T-helper 22 cell (primary cell): Measurements from ENCODE around the gene MGST2.

Source experiments
- DNase-seq: peaks from one replicate; pipeline ENCODE4 v3.0.0-alpha.2; 2020; ENCODE audit warnings: low read depth

The MGST2 gene

DNA sequence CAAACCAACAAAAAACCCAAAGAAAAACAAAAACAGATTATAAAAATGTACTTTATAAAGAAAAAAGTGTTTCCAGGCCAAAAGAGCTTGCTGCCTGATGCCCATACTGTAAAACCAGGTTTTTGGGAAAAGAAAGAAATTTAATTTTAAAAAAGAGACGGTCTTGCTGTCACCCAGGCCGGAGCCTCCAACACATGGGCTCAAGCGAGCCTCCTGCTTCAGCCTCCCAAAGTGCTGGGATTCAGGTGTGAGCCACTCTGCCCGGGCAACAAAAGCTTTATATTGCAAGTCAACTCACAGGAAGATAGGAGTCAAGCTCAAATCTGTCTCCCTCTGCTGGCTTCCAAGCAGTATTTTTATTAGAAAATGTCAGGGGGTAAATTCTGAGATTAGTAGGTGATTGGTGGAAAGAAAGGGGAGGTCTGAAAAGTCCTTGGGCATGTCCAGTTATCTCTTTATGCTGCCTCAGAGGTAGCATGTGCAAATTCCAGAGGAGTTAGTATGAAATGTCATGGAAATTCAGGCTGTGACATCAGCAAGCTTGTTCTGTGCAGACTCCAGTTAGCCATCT, 39.4 kb downstream of the MGST2 start:
- DNase-seq: no peak

DNA sequence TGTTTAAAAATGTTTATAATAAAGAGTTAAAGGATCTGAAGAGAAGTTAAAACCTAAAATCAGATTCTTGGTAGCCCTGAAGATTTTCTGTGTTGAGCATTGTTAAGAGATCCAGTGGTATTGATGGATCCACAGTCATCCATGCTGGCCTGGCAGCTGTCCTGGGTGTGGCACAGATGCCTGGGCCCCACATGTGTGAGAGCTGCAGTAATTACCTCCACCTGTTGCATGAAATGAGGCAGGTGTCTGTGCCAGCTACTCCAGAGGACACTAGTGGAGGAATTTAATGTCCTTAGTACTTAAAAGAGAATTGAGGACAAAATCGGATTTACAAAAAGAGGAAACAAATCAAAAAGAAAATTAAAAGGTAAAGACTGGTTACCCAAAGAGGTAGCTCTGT, 44.0 kb downstream of the MGST2 start:
- no peak for DNase-seq

DNA sequence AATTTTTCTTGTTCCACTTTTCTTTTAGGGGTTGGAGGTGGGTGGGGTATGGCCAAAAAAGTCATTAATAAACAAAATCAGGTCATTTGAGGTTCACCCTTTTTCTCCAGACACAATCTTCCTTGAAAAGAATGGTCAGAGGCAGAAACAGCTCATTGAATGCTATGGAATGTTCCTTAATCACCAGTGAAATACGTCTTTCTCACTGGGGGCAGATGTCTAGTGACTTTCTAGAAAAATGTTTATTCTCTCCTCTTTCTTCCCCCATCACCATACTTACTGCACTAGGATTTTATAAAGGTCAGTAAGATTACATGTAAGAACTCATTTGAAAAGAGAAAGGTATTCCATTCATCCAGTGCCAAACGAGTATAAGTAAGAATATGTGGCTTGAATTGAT, 44.5 kb downstream of the MGST2 start:
- no peak for DNase-seq

DNA sequence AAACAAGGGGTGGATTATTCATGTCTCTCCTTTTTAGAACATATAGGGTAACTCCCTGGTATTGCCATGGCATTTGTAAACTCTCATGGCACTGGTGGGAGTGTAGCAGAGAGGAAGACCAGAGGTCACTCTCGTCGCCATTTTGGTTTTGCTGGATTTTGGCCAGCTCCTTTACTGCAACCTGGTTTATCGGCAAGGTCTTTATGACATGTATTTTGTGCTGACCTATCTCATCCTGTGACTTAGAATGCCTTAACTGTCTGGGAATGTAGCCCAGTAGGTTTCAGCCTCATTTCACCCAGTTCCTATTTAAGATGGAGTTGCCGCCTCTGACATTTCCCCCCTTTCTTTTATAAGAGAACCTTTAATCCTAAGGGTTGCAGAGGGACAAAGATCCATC, 45.8 kb downstream of the MGST2 start:
- no peak for DNase-seq

DNA sequence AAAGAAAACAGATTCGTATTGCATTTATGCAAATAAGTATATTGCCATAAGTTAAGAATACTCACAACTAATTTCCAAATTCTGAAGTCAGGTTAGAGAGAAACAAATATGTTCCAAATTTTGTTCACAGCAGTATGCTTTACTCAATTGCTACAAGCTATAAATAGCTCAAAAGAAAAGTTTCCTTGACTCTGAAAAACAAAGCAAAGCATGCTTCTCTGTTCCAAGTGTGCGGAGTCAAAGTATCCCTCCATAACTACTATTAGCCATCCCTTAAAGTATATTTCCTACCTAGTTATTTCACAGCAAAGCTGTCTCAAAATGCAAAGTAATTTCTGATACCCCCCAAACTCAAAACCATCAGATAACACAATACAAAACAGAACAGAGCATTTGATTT, 47.3 kb downstream of the MGST2 start:
- no peak for DNase-seq

DNA sequence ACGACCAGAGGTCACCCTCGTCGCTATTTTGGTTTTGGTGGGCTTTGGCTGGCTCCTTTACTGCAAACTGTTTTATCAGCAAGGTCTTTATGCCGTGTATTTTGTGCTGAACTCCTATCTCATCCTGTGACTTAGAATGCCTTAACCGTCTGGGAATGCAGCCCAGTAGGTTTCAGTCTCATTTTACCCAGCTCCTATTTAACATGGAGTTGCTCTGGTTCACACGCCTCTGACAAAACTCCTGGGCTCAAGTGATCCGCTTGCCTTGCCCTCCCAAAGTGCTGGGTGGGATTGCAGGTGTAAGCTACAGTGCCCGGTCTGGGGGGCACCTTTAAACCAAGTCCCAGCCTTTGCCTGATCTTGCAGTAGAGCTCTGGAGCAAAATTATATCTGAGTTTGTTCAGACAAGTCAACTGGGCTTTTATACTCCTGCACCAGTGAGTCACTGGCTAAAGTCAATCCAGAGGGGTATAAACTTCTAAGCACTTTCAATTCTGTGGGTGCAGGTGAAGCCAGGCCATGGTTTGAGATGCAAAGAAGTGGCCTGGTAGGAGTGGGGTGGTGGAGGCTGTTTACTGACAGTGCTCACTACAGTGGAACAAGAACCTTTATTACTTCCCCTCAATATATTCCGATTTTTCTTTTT, 50.2 kb downstream of the MGST2 start:
- no peak for DNase-seq

DNA sequence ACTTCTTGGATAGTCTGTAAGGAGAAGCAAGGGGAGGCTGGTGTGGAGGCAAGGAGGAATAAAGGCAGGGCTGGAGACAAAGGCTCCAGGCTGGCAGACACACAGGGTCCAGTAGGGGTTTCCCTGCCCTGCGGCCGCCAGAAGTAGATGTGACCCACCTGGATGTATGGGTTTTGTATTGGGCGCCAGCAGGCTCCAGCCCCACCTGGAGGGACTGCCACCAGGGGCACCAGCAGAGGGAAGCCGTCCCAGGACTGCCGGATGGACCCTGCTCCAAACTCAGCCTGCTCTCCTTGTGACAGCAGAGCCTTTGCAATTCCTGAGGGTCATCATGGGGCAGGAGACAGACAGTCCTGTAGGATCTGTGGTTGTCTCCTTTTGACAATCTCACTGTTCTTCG, 52.7 kb downstream of the MGST2 start:
- DNase-seq: no peak

DNA sequence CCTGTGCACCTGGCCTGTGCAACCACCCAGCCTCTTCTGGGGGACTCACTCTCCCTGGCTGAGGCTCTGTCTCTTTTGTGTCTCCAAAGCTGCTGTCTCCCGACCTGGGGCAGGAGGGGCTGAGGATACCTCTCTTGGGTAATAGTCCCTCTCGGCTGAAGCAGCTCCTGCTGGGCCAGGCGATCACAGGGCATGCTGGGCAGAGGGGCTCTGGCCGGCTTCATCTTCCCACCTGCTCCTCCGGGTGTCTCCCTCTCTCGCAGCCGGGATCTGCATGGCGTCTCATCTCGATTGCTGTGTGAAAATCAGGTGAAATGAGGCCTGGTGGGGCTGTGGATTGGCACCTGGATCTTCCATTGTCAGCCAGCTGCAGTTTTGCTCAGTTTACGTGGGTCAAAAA, 53.2 kb downstream of the MGST2 start:
- no peak for DNase-seq

DNA sequence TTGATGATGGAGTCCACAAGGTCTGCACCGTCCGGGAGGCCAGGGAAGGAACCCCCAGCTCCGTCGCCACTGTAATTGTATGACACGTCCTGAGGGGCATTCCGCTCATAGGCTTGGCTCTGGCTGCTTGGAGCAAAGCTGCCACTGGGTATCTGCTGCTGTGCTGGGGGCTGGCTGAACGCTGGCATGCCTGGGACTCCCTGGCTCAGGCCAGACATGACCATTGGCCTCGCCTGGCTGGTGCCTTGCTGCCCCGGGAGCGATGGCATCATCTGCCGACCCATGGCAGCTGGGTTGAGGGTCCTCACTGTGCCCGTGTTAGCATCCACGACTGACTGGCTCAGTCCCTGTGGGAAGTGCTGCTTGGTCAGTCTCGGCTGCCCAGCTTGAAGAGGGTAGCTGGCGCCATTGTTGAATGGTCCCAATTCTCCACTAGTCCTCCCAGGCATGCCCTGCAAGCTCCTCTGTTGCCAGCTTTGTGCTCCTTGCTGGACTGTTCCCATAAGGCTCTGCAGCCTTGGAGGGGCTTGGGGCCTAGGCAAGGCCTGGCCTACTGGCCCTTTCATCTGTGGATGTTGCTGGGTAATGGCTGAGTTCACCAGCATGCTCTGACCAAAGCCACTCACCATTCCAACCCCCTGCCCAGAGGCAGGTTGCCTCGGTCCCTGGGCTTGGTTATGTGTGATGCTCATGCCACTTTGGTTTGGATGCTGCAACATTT, 53.9 kb downstream of the MGST2 start:
- no peak for DNase-seq

DNA sequence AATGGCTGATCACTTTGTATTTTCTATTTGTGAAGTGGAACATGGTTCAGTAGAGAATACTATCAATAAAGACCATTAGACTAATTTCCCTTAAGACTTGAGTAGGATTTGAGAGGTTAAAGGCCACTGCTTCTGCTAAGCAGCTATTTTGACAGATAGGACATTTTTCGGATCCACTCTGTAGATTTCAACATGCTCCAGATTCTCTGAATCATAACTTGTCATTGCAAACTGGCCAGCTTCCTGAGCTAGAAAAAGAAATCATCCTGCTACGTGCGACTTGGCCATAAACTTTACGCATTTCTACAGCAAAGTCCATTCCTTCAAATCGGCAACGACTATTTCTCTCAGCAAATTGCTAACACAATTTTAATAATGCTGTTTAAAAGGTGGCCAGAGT, 55.2 kb downstream of the MGST2 start:
- DNase-seq: no peak

DNA sequence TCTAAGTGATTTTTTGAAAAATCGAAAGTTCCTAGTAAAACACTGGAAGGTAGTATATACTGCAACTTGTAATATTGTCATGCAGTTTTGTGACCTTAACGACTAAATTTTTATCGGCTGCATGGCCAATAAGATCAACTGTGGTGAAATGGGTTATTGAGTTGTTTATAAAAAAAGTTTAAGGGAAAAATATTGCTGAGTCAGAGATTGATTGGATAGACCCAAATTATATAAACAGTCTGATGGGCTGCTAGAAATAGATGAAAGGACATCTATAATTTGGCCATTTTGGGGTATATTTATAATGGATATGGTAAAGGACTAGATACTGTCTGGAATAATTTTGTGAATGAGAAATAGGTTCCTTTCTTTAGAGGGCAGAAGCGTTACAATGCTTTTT, 56.2 kb downstream of the MGST2 start:
- DNase-seq: no peak

DNA sequence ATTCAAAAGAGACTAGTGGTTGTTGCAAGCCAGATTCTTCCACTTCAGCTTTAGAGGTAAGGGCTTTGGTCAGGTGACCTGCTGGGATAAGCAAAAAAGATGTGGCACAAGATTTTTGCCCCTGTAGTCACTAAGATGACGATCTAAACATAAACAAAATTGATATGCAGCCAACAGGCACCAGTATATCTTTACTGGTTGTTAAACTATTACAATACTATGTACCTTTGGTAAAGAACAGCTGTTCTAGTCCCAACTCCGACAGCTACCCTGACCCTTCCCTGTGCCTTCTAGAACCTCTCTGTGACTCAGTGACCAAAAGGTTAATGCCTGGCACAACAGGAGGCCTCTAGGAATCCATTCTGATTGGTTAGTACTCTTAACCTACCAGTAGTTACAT, 59.6 kb downstream of the MGST2 start:
- DNase-seq: no peak

DNA sequence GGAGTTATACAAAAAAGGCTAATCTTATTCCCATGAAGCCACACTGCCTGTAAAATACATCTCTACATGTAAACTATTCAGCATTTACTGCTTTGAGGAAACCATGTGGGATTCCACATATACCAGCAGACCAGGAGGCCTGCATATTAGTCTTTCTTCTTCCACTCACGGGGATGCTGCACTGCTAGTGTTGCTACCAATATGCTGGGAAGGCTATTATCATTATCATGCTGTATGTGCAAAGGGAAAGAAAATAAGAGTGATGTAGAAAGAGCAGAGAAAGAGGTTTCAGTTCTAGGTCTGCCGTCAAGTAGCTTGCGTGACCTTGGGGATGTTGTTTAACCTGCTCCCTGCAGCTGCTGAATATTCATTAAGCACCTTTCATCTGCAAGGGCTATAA, 61.0 kb downstream of the MGST2 start:
- no peak for DNase-seq

DNA sequence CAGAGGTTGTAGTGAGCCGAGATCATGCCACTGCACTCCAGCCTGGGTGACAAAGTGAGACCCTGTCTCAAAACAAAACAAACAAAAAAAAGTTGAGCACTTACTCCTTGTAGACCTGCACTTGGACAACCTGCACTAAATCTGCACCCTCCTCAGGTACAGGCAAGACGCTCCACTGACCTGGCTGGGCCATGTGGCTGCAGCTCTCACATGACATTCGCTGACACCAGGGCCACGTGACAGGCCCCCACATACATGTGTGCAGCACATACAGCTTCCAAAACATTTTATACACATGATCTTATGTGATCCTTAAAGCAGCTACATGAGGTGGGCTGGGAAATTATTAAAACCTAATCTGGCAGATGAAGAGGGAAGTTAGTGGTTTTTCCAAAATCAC, 62.5 kb downstream of the MGST2 start:
- DNase-seq: no peak

DNA sequence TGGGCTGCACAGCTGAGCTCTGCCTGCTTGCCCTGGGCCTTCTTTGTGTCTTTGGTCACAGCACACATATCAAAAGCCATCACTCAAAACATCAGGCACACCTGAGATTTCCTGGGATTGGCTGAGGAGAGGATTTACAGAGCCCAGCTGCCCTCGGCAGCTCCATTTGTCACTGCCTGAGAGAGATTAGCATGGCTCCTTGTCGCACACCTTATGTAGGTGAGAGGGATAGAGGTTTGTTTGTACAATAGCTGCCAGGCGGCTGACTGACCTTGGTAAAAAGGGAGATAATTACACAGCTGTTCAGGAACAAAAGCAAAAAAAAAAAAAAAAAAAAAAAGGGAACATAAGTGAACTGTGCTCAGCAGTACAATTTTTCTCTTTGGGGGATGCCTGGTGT, 63.2 kb downstream of the MGST2 start:
- no peak for DNase-seq

DNA sequence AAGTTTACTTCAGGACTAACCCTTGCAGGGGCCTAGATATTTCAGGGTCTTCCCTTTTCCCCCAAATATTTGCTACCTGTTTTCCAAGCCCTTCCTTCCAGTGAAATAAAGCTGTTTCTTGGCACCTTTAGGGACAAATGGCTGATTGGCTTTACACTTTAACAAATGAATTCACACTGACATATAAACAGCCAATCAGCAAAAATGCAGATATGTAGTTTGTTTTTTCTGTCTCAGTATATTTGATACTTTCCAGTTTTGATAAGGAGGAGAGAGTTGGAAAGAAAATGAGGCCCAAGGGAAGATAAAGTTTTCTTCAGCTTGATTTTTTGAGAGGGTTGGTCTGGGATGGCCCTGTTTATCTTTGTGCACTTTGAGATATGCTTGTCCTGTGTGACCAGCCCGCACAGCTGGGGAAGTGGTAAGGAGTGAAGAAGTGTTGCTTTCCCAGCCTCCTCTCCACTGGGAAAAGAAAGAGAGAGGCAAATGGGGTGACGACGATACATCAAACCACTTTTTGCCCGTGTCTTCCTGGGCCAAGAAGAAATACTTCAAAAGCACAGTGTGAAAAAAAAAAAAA, 67.5 kb downstream of the MGST2 start:
- DNase-seq: no peak

DNA sequence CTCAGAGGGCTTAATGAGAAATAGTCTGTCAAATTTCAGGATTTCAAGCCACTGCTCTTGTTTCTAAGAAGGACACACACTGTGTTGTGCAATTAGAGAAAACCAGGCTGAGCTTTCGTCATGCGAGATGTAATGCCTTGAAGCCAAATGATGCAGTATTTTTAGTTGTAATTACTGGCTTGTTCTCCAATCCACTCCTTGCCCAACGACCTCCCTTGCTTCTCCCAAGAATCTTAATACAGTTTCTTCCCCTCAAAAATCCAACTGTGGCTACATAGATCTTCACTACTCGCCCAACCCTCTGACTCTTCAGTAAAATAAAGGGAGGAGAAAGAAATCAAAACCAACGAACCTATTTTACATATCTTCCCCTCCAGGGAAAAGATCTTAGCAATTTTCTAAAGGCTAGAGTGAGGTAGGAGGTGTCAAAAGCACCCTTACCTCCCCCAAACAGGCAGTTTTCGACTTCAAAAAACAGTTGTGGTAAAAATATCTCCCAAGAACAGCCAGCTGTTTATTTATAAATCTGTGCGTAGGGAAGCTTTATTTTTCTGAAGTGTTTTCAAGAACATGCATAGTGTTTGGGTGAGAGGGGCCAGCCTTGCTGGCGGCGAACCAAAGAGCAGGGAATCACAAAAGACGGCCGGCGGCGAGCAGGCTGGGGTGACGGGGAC, 68.7 kb downstream of the MGST2 start:
- DNase-seq: no peak

DNA sequence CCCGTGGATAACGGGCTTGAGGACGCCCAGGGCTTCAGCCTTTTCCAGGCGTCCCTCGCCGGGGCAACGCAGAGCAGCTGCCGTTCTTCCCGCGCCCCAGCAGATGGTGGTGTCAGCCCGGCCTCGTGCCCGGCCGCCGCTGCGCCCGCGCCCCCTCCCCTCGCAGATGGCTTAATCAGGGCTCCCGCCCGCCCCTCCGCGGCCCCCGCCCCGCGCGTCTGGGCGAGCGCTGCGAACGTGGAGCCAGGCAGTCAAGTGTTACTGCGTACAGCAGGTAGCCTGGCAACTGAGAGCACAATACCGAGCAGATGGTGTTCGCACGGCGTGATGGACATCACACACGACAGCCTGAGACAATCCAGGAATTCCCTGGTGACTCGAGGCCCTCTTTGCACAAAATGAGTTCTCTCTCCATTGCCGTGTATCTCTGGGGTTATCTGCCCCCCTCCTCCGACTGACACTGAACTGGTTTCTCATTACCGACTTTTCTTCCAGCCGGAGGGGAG, 69.3 kb downstream of the MGST2 start:
- DNase-seq: no peak

DNA sequence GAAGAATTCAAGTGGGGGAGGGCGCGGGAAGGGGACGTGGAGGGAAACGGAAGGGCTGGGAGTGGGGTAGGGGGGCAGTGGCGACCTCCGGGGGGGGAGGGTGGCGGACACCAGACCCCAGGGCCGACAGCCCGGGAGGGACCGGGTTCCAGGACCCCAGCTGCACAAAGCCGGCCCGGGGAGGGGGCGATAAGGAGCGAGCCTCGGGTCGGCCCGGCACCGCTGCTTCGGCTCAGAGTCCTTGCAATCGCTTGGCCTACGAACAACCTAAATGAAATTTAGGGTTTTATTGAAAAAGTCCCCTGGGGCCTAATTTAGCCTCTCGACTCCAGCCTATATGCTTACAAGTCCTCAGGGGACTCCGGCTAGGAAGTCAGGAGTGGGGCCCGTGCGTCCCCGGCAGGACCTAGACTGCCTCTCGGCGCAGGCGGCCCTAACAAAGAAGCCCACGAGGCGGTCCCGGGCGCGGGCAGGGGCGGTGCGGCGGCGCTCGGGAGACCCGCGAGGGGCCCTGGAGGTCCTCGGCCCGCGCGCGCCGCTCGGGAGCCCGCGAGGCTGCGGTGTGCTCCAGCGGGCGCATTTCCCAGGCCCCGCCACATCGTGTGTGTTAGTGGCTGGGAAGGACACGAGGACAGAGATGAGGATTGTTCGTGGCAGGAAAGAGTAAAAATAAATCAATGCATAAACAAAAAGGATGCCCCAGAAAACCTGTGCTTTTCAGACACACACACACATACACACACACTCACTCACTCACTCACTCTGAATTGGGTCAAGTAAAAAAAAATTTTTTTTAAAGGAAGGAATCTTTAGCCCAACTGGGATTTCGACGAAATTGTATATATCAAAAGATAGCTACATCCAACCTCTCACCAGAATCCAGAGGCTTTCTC, 70.0 kb downstream of the MGST2 start:
- DNase-seq: no peak

DNA sequence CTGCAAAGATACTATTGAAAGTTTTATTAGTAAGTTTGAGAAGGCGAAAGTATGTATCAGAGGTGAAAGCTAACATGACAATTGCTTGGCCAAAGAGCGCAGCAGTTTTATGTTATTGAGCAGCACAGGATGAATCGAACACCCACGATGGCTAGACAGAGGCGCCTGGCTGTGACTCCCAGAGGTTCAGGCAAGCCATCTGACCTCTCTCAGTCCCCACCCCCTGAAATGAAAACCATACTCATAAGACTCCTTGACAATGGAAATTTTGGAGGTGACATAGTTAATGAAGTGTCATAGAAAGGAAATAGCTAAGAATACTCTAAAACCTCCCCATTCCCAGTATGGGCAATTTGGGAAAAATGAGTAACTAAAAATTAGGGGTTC, 70.6 kb downstream of the MGST2 start:
- DNase-seq: no peak

DNA sequence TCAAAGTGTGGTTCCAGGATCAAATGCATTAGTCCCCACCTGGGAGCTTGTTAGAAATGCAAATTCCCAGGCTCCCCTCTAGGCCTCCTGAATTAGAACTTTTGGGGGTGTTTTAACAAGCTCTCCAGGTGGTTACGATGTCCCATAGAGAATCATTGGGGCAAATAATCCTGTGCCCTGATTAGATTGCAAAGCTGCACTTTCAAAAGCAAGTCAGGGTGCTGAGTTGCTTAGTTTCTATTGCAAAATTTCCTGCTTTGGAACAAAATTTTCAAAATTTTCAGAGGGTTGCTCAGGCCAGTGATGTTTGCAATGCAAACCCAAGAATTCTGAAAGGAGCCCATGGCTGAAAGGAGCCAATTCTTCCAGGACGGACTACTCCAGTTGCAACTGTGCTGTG, 71.0 kb downstream of the MGST2 start:
- no peak for DNase-seq
